Activated CD8-positive, alpha-beta memory T cell treated with anti-CD3 and anti-CD28 coated beads, Interleukin-2, amount 10 ng/mL, durations not matched to agents 7 days and 5 days (primary cell): ENCODE measurements around the gene SEC23A. TPM values are rescaled to one million over a fixed set of nuclear protein-coding genes. Genes with fewer than 3 reads are reported as not detected.
A peak's percentile ranks its signal among the peaks of the same experiment; 100 is the strongest.
"Not testable (repeated sequence)": the region's sequence is repeated elsewhere in the genome, so short reads cannot be mapped to it uniquely, and the experiment has no call there.

ENCODE experiments used
- ATAC-seq: fragments of 150-1000 bp; cut with Tn5 transposase; one replicate; pipeline ENCODE4 v1.10.0; 2021; ENCODE audit warnings: moderate library complexity
- CTCF ChIA-PET: fragments of 350-600 bp; sonication (Branson Sonifier 250); formaldehyde crosslinking; loops from one replicate; lab custom pipeline; 2021; ENCODE audit warnings: antibody characterized with exemption; lab: Charles Lee
- DNase-seq: peaks from one replicate; pipeline ENCODE4 v3.0.0-alpha.2; 2020
- H3K27ac Mint-ChIP-seq: one replicate; pipeline ENCODE4 v1.8.0; 2021; ENCODE audit warnings: mild to moderate bottlenecking, mixed read lengths
- H3K27me3 Mint-ChIP-seq: one replicate; pipeline ENCODE4 v1.8.0; 2021; ENCODE audit warnings: mixed read lengths
- H3K36me3 Mint-ChIP-seq: one replicate; pipeline ENCODE4 v1.8.0; 2021; ENCODE audit warnings: mild to moderate bottlenecking, mixed read lengths
- H3K4me1 Mint-ChIP-seq: one replicate; pipeline ENCODE4 v1.8.0; 2021; ENCODE audit warnings: mixed read lengths
- H3K4me3 Mint-ChIP-seq: one replicate; pipeline ENCODE4 v1.8.0; 2021; ENCODE audit warnings: mild to moderate bottlenecking, moderate library complexity, mixed read lengths
- H3K9me3 Mint-ChIP-seq: one replicate; pipeline ENCODE4 v1.8.0; 2022; ENCODE audit warnings: low read depth, mixed read lengths
- total RNA-seq, 2 experiments: library from RNA; stranded (reverse); gene quantifications; one replicate each; pipeline ENCODE4 v1.2.3, GENCODE V29; 2021

The SEC23A gene
- total RNA-seq, 2 experiments from 2014 or later, result 43.7 to 54.3 TPM

- CTCF ChIA-PET, result interaction anchor here (0.8 to 2.4 kb wide), 7 partner anchors 8 to 296 kb away, joined by 3 to 7 read pairs (median 4); no protein-coding TSS in a partner anchor
- Mint-ChIP-seq H3K9me3 (no peaks in the 10 kb centered on the region), H3K4me1 (no peaks in the 10 kb centered on the region), H3K4me3 (no peak overlapping the region), H3K36me3 (peaks cover 1% of the 10 kb centered on the region), H3K27me3 (no peaks in the 10 kb centered on the region), H3K27ac (no peak overlapping the region)
- DNase-seq (no peak), ATAC-seq (no peak)
These were observed 87.0 kb downstream of the SEC23A start for GRCh38 chr14:39015964-39016577.

- CTCF ChIA-PET, result interaction anchor here (0.8 to 2.4 kb wide), 7 partner anchors 8 to 295 kb away, joined by 3 to 7 read pairs (median 4); no protein-coding TSS in a partner anchor
- no peaks in the 10 kb centered on the region for H3K4me1 Mint-ChIP-seq
- no peak for DNase-seq
These were observed 87.6 kb downstream of the SEC23A start for GRCh38 chr14:39015360-39015961.

GRCh38 chr14:39014460-39014859, 88.6 kb downstream of the SEC23A start:
- Mint-ChIP-seq H3K4me3 (no peak overlapping the region), H3K36me3 (peaks cover 1% of the 10 kb centered on the region), H3K27me3 (no peaks in the 10 kb centered on the region), H3K27ac (no peak overlapping the region), H3K9me3 (no peaks in the 10 kb centered on the region), H3K4me1 (no peaks in the 10 kb centered on the region)
- CTCF ChIA-PET, result interaction anchor here (1.7 to 2.4 kb wide), 3 partner anchors 11 to 20 kb away, joined by 4 to 7 read pairs (median 5); no protein-coding TSS in a partner anchor
- no peak for ATAC-seq
- DNase-seq, result no peak

More at GRCh38 chr14:39015360-39015961, 87.6 kb downstream of the SEC23A start:
- no peak overlapping the region for H3K4me3 Mint-ChIP-seq
- ATAC-seq, result no peak
- no peak overlapping the region for H3K27ac Mint-ChIP-seq
- H3K27me3 Mint-ChIP-seq, result no peaks in the 10 kb centered on the region
- no peaks in the 10 kb centered on the region for H3K9me3 Mint-ChIP-seq
- peaks cover 1% of the 10 kb centered on the region for H3K36me3 Mint-ChIP-seq

- CTCF ChIA-PET, result interaction anchor here (1.3 kb wide), 1 partner anchor 14 kb away, joined by 3 read pairs; no protein-coding TSS in a partner anchor
- not testable (repeated sequence) for H3K36me3 Mint-ChIP-seq
These were observed 94.1 kb downstream of the SEC23A start for GRCh38 chr14:39008965-39009364.

GRCh38 chr14:39006721-39007410, 96.2 kb downstream of the SEC23A start:
- H3K4me3 Mint-ChIP-seq, result no peak overlapping the region
- peaks cover 5% of the 10 kb centered on the region for H3K27me3 Mint-ChIP-seq
- no peaks in the 10 kb centered on the region for H3K36me3 Mint-ChIP-seq
- no peaks in the 10 kb centered on the region for H3K9me3 Mint-ChIP-seq
- CTCF ChIA-PET, result no interaction called here
- DNase-seq (no peak), ATAC-seq (no peak)
- H3K4me1 Mint-ChIP-seq, result no peaks in the 10 kb centered on the region
- H3K27ac Mint-ChIP-seq, result no peak overlapping the region

More at GRCh38 chr14:39008965-39009364, 94.1 kb downstream of the SEC23A start:
- not testable (repeated sequence) for ATAC-seq, H3K27ac Mint-ChIP-seq, H3K27me3 Mint-ChIP-seq, DNase-seq, H3K9me3 Mint-ChIP-seq, H3K4me1 Mint-ChIP-seq, H3K4me3 Mint-ChIP-seq

GRCh38 chr14:39005044-39005880, 97.8 kb downstream of the SEC23A start:
- DNase-seq, result no peak
- H3K4me1 Mint-ChIP-seq, result no peaks in the 10 kb centered on the region
- no peak for ATAC-seq
- CTCF ChIA-PET, result no interaction called here
- no peak overlapping the region for H3K27ac Mint-ChIP-seq
- H3K9me3 Mint-ChIP-seq, result no peaks in the 10 kb centered on the region
- no peak overlapping the region for H3K4me3 Mint-ChIP-seq
- H3K36me3 Mint-ChIP-seq, result no peaks in the 10 kb centered on the region
- H3K27me3 Mint-ChIP-seq, result peaks cover 7% of the 10 kb centered on the region

- Mint-ChIP-seq H3K27ac (no peak overlapping the region), H3K4me3 (no peak overlapping the region), H3K9me3 (no peaks in the 10 kb centered on the region), H3K27me3 (peaks cover 10% of the 10 kb centered on the region), H3K36me3 (no peaks in the 10 kb centered on the region), H3K4me1 (no peaks in the 10 kb centered on the region)
- no peak for DNase-seq
- ATAC-seq, result no peak
- CTCF ChIA-PET, result no interaction called here
These were observed 103.1 kb downstream of the SEC23A start for GRCh38 chr14:38999949-39000348.

GRCh38 chr14:38994731-38995130, 108.3 kb downstream of the SEC23A start:
- no peak overlapping the region for H3K27ac Mint-ChIP-seq
- H3K36me3 Mint-ChIP-seq, result no peaks in the 10 kb centered on the region
- DNase-seq (no peak), ATAC-seq (no peak)
- H3K9me3 Mint-ChIP-seq, result no peaks in the 10 kb centered on the region
- H3K4me3 Mint-ChIP-seq, result no peak overlapping the region
- peaks cover 9% of the 10 kb centered on the region for H3K4me1 Mint-ChIP-seq
- H3K27me3 Mint-ChIP-seq, result peaks cover 3% of the 10 kb centered on the region
- CTCF ChIA-PET, result interaction anchor here (0.9 kb wide), 1 partner anchor 15 kb away, joined by 3 read pairs; no protein-coding TSS in a partner anchor

- H3K4me1 Mint-ChIP-seq, result peaks cover 15% of the 10 kb centered on the region
- H3K4me3 Mint-ChIP-seq, result no peak overlapping the region
- peaks cover 3% of the 10 kb centered on the region for H3K27me3 Mint-ChIP-seq
- H3K27ac Mint-ChIP-seq, result no peak overlapping the region
- H3K9me3 Mint-ChIP-seq, result no peaks in the 10 kb centered on the region
- H3K36me3 Mint-ChIP-seq, result peaks cover 3% of the 10 kb centered on the region
- DNase-seq (no peak), ATAC-seq (no peak)
- CTCF ChIA-PET, result interaction anchor here (0.9 kb wide), 1 partner anchor 16 kb away, joined by 3 read pairs; no protein-coding TSS in a partner anchor
These were observed 109.1 kb downstream of the SEC23A start for GRCh38 chr14:38993981-38994380.

- Mint-ChIP-seq H3K27ac (no peak overlapping the region), H3K27me3 (peaks cover 3% of the 10 kb centered on the region), H3K9me3 (no peaks in the 10 kb centered on the region), H3K36me3 (peaks cover 3% of the 10 kb centered on the region), H3K4me3 (no peak overlapping the region), H3K4me1 (peaks cover 16% of the 10 kb centered on the region)
- DNase-seq (no peak), ATAC-seq (no peak)
- CTCF ChIA-PET, result no interaction called here
These were observed 110.8 kb downstream of the SEC23A start for GRCh38 chr14:38992067-38992844.

GRCh38 chr14:38991299-38991698, 111.7 kb downstream of the SEC23A start:
- no peak for DNase-seq
- CTCF ChIA-PET, result interaction anchor here (1.4 kb wide), 1 partner anchor 10 kb away, joined by 4 read pairs; no protein-coding TSS in a partner anchor
- peaks cover 16% of the 10 kb centered on the region for H3K4me1 Mint-ChIP-seq
- H3K27ac Mint-ChIP-seq, result no peak overlapping the region
- H3K36me3 Mint-ChIP-seq, result peaks cover 3% of the 10 kb centered on the region
- no peaks in the 10 kb centered on the region for H3K9me3 Mint-ChIP-seq
- peaks cover 3% of the 10 kb centered on the region for H3K27me3 Mint-ChIP-seq
- no peak for ATAC-seq
- no peak overlapping the region for H3K4me3 Mint-ChIP-seq

GRCh38 chr14:38989922-38990546, 113.0 kb downstream of the SEC23A start:
- peaks cover 16% of the 10 kb centered on the region for H3K4me1 Mint-ChIP-seq
- ATAC-seq (peak; percentile 80), DNase-seq (no peak)
- CTCF ChIA-PET, result interaction anchor here (1.4 kb wide), 1 partner anchor 9 kb away, joined by 4 read pairs; no protein-coding TSS in a partner anchor
- H3K36me3 Mint-ChIP-seq, result peaks cover 3% of the 10 kb centered on the region
- H3K4me3 Mint-ChIP-seq, result peak overlapping the region; percentile 50
- no peaks in the 10 kb centered on the region for H3K9me3 Mint-ChIP-seq
- H3K27ac Mint-ChIP-seq, result peak overlapping the region; percentile 60
- H3K27me3 Mint-ChIP-seq, result no peaks in the 10 kb centered on the region
